ENCODE measurements around the gene PLAAT4.

The PLAAT4 gene

GRCh38 chr11:63536669-63537292 lies at the start of gene PLAAT4:
Gene PLAAT4 (plus strand): TSS chr11:63536808. CDS start chr11:63536869, 61 bp downstream.
- no peaks in the 10 kb centered on the region for H3K9me3 Mint-ChIP-seq
- H3K36me3 Mint-ChIP-seq (ENCODE audit: low read depth), result no peaks in the 10 kb centered on the region
- DNase-seq (no peak), ATAC-seq (peak; percentile 42)
- peaks cover 82% of the 10 kb centered on the region for H3K4me1 Mint-ChIP-seq
- H3K27ac Mint-ChIP-seq, result peak within 1 kb of the TSS; percentile 87
- H3K27me3 Mint-ChIP-seq, result no peaks in the 10 kb centered on the region
- peak within 1 kb of the TSS; percentile 82 for H3K4me3 Mint-ChIP-seq

GRCh38 chr11:63488789-63489188 lies 47.8 kb upstream of the PLAAT4 start:
- Mint-ChIP-seq H3K27ac (no peak overlapping the region), H3K9me3 (peaks cover 18% of the 10 kb centered on the region), H3K4me1 (peaks cover 13% of the 10 kb centered on the region), H3K4me3 (no peak overlapping the region), H3K36me3 (ENCODE audit: low read depth) (no peaks in the 10 kb centered on the region), H3K27me3 (peaks cover 34% of the 10 kb centered on the region)
- DNase-seq (no peak), ATAC-seq (no peak)

- H3K4me1 Mint-ChIP-seq, result peaks cover 13% of the 10 kb centered on the region
- H3K36me3 Mint-ChIP-seq (ENCODE audit: low read depth), result no peaks in the 10 kb centered on the region
- no peak overlapping the region for H3K27ac Mint-ChIP-seq
- H3K4me3 Mint-ChIP-seq, result no peak overlapping the region
- ATAC-seq, result no peak
- H3K9me3 Mint-ChIP-seq, result peaks cover 9% of the 10 kb centered on the region
- peaks cover 41% of the 10 kb centered on the region for H3K27me3 Mint-ChIP-seq
- no peak for DNase-seq
These were observed 46.7 kb upstream of the PLAAT4 start for GRCh38 chr11:63489879-63490278.

GRCh38 chr11:63490551-63491239 lies 45.9 kb upstream of the PLAAT4 start, which contains the start of gene PLAAT5:
Gene PLAAT5 (minus strand): TSS chr11:63491167. CDS start chr11:63491034, 133 bp downstream.
- Mint-ChIP-seq H3K9me3 (peaks cover under 1% of the 10 kb centered on the region), H3K36me3 (ENCODE audit: low read depth) (no peaks in the 10 kb centered on the region), H3K4me1 (peaks cover 13% of the 10 kb centered on the region), H3K27me3 (peaks cover 39% of the 10 kb centered on the region), H3K27ac (peak within 1 kb of the TSS; percentile 55), H3K4me3 (peak within 1 kb of the TSS; percentile 79)
- ATAC-seq, result peak; percentile 46
- DNase-seq, result peak; percentile 27

- ATAC-seq (no peak), DNase-seq (no peak)
- Mint-ChIP-seq H3K27ac (peak overlapping the region; percentile 55), H3K4me1 (peaks cover 13% of the 10 kb centered on the region), H3K9me3 (no peaks in the 10 kb centered on the region), H3K4me3 (peak overlapping the region; percentile 79), H3K27me3 (peaks cover 39% of the 10 kb centered on the region), H3K36me3 (ENCODE audit: low read depth) (no peaks in the 10 kb centered on the region)
These were observed 45.4 kb upstream of the PLAAT4 start for GRCh38 chr11:63491240-63491587.

GRCh38 chr11:63491636-63492372 lies 44.8 kb upstream of the PLAAT4 start:
- no peaks in the 10 kb centered on the region for H3K36me3 Mint-ChIP-seq (ENCODE audit: low read depth)
- DNase-seq (no peak), ATAC-seq (peak; percentile 54)

GRCh38 chr11:63492441-63492840 lies 44.2 kb upstream of the PLAAT4 start:
- H3K27me3 Mint-ChIP-seq, result peaks cover 45% of the 10 kb centered on the region
- H3K4me3 Mint-ChIP-seq, result no peak overlapping the region
- H3K9me3 Mint-ChIP-seq, result no peaks in the 10 kb centered on the region
- H3K27ac Mint-ChIP-seq, result no peak overlapping the region
- H3K4me1 Mint-ChIP-seq, result peaks cover 13% of the 10 kb centered on the region
- ATAC-seq (no peak), DNase-seq (no peak)
- no peaks in the 10 kb centered on the region for H3K36me3 Mint-ChIP-seq (ENCODE audit: low read depth)

More at GRCh38 chr11:63491636-63492372, 44.8 kb upstream of the PLAAT4 start:
- Mint-ChIP-seq H3K9me3 (no peaks in the 10 kb centered on the region), H3K4me3 (peak overlapping the region; percentile 79), H3K27ac (no peak overlapping the region), H3K27me3 (peaks cover 43% of the 10 kb centered on the region), H3K4me1 (peaks cover 13% of the 10 kb centered on the region)

GRCh38 chr11:63493127-63493526 lies 43.5 kb upstream of the PLAAT4 start:
- Mint-ChIP-seq H3K4me1 (peaks cover 13% of the 10 kb centered on the region), H3K4me3 (no peak overlapping the region), H3K27ac (no peak overlapping the region), H3K9me3 (no peaks in the 10 kb centered on the region), H3K36me3 (ENCODE audit: low read depth) (no peaks in the 10 kb centered on the region), H3K27me3 (peaks cover 45% of the 10 kb centered on the region)
- DNase-seq (no peak), ATAC-seq (no peak)

GRCh38 chr11:63494975-63495374 lies 41.6 kb upstream of the PLAAT4 start:
- H3K4me3 Mint-ChIP-seq, result no peak overlapping the region
- peaks cover 44% of the 10 kb centered on the region for H3K27me3 Mint-ChIP-seq
- peaks cover 13% of the 10 kb centered on the region for H3K4me1 Mint-ChIP-seq
- H3K9me3 Mint-ChIP-seq, result peaks cover 5% of the 10 kb centered on the region
- DNase-seq, result no peak
- ATAC-seq, result no peak
- H3K36me3 Mint-ChIP-seq (ENCODE audit: low read depth), result peaks cover 3% of the 10 kb centered on the region
- no peak overlapping the region for H3K27ac Mint-ChIP-seq

- Mint-ChIP-seq H3K4me1 (no peaks in the 10 kb centered on the region), H3K27me3 (peaks cover 10% of the 10 kb centered on the region), H3K27ac (no peak overlapping the region), H3K4me3 (no peak overlapping the region), H3K9me3 (peaks cover 14% of the 10 kb centered on the region), H3K36me3 (ENCODE audit: low read depth) (peaks cover 3% of the 10 kb centered on the region)
- DNase-seq, result no peak
- ATAC-seq, result no peak
These were observed 36.7 kb upstream of the PLAAT4 start for GRCh38 chr11:63499874-63500273.

- Mint-ChIP-seq H3K4me3 (no peak overlapping the region), H3K4me1 (no peaks in the 10 kb centered on the region), H3K36me3 (ENCODE audit: low read depth) (peaks cover 3% of the 10 kb centered on the region), H3K9me3 (peaks cover 14% of the 10 kb centered on the region), H3K27me3 (peaks cover 9% of the 10 kb centered on the region), H3K27ac (no peak overlapping the region)
- ATAC-seq (no peak), DNase-seq (no peak)
These were observed 35.4 kb upstream of the PLAAT4 start for GRCh38 chr11:63501236-63501635.

- no peak for ATAC-seq
- no peak for DNase-seq
- peaks cover under 1% of the 10 kb centered on the region for H3K4me1 Mint-ChIP-seq
- H3K36me3 Mint-ChIP-seq (ENCODE audit: low read depth), result peaks cover 3% of the 10 kb centered on the region
- H3K9me3 Mint-ChIP-seq, result peaks cover 14% of the 10 kb centered on the region
- no peak overlapping the region for H3K4me3 Mint-ChIP-seq
- no peak overlapping the region for H3K27ac Mint-ChIP-seq
- H3K27me3 Mint-ChIP-seq, result peaks cover 3% of the 10 kb centered on the region
These were observed 34.3 kb upstream of the PLAAT4 start for GRCh38 chr11:63502252-63502820.

GRCh38 chr11:63503492-63503891 lies 33.1 kb upstream of the PLAAT4 start:
- Mint-ChIP-seq H3K9me3 (peaks cover 14% of the 10 kb centered on the region), H3K27ac (no peak overlapping the region), H3K4me1 (peaks cover 2% of the 10 kb centered on the region), H3K4me3 (no peak overlapping the region), H3K36me3 (ENCODE audit: low read depth) (peaks cover 3% of the 10 kb centered on the region), H3K27me3 (peaks cover 3% of the 10 kb centered on the region)
- DNase-seq (no peak), ATAC-seq (no peak)

- DNase-seq (no peak), ATAC-seq (no peak)
- Mint-ChIP-seq H3K27me3 (no peaks in the 10 kb centered on the region), H3K36me3 (ENCODE audit: low read depth) (peaks cover 3% of the 10 kb centered on the region), H3K27ac (no peak overlapping the region), H3K4me3 (no peak overlapping the region), H3K9me3 (peaks cover 14% of the 10 kb centered on the region), H3K4me1 (peaks cover 2% of the 10 kb centered on the region)
These were observed 32.6 kb upstream of the PLAAT4 start for GRCh38 chr11:63504054-63504453.

Measured in activated naive CD8-positive, alpha-beta T cell treated with anti-CD3 and anti-CD28 coated beads, Interleukin-2, amount 50 U/mL, for 24 hours (primary cell).